Activated CD4-positive, alpha-beta T cell treated with anti-CD3 and anti-CD28 coated beads for 36 hours (primary cell): Measurements from ENCODE around the gene GDPD4. TPM values are rescaled to one million over a fixed set of nuclear protein-coding genes. Genes with fewer than 3 reads are reported as not detected.

Experiments used
- ATAC-seq: fragments of 200-7000 bp; cut with Tn5 transposase; one replicate; pipeline ENCODE4 v1.10.0; 2021; ENCODE audit warnings: mild to moderate bottlenecking, moderate library complexity
- CTCF ChIA-PET: fragments of 350-600 bp; sonication (Branson Sonifier 250); formaldehyde crosslinking; loops from one replicate; lab custom pipeline; 2021; ENCODE audit warnings: antibody characterized with exemption; lab: Charles Lee
- POLR2A ChIA-PET: fragments of 350-600 bp; sonication (Branson Sonifier 250); formaldehyde crosslinking; loops from one replicate; lab custom pipeline; 2021; ENCODE audit warnings: antibody characterized with exemption, inconsistent platforms; lab: Charles Lee
- DNase-seq: peaks from one replicate; pipeline ENCODE4 v3.0.0-alpha.2; 2020
- H3K27ac Mint-ChIP-seq: one replicate; pipeline ENCODE4 v1.8.0; 2021; ENCODE audit warnings: mixed read lengths
- H3K27me3 Mint-ChIP-seq: one replicate; pipeline ENCODE4 v1.8.0; 2021; ENCODE audit warnings: mixed read lengths
- H3K36me3 Mint-ChIP-seq: one replicate; pipeline ENCODE4 v1.8.0; 2021; ENCODE audit warnings: low read depth, mixed read lengths
- H3K4me1 Mint-ChIP-seq: one replicate; pipeline ENCODE4 v1.8.0; 2021; ENCODE audit warnings: mixed read lengths
- H3K4me3 Mint-ChIP-seq: one replicate; pipeline ENCODE4 v1.8.0; 2021; ENCODE audit warnings: mild to moderate bottlenecking, moderate library complexity, mixed read lengths
- H3K9me3 Mint-ChIP-seq: one replicate; pipeline ENCODE4 v1.8.0; 2021; ENCODE audit warnings: low read depth, mixed read lengths
- intact Hi-C, 2 experiments: fragments of 100-400 bp; cut with DNase I in 1 of 2; cut with micrococcal nuclease in 1 of 2; formaldehyde crosslinking; loops; one replicate each; pipeline versions ENCODE4 v1.14.2 to v1.15.1; 2022 to 2024; cut with DNase I, micrococcal nuclease
- total RNA-seq, 2 experiments: library from RNA; stranded (reverse); gene quantifications; one replicate each; pipeline ENCODE4 v1.2.3, GENCODE V29; 2021

Gene GDPD4
- total RNA-seq, 2 experiments from 2014 or later: not detected

DNA sequence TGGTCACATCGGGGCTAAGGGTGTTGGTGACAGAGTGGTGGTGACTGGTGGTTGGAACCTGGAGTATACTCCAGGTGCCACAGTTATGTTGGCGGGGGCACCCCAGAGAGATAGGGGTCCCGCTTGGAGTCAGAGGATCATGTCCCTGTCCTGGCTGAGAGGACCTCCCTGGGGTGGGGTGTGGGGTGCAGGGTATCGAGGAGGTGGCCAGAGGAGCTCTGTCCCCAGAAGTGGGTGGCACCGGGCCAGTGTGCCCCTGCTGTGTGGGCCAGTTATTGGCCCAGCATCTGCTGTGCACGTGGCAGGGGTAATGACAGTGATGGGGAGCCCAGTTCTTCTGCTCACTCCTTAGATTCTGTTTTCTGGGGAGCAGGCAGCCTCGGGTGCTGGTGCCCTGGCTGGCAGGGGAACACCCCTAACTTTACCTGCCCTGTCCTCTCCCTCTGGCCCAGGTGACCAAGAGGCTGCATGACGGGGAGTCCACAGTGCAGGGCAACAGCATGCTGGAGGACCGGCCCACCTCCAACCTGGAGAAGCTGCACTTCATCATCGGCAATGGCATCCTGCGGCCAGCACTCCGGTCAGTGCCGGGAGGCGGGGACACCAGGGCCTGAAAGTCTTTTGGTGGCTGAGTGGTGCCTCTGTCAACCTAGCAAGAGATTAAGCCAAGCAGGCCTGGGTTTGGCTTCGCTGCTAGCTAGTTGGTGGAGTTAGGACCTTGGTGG, 117.2 kb downstream of the GDPD4 start:
- H3K36me3 Mint-ChIP-seq: no peaks in the 10 kb centered on the region
- H3K4me1 Mint-ChIP-seq: peaks cover 3% of the 10 kb centered on the region
- ATAC-seq (no peak), DNase-seq (no peak)
- POLR2A ChIA-PET: no interaction called here
- CTCF ChIA-PET: interaction anchor here (0.6 to 1.8 kb wide), 2 partner anchors 57 to 135 kb away, joined by 4 to 8 read pairs; no protein-coding TSS in a partner anchor
- no peak overlapping the region for H3K27ac Mint-ChIP-seq
- no peaks in the 10 kb centered on the region for H3K27me3 Mint-ChIP-seq
- no peaks in the 10 kb centered on the region for H3K9me3 Mint-ChIP-seq
- H3K4me3 Mint-ChIP-seq: no peak overlapping the region
- intact Hi-C loops: no loop called here

DNA sequence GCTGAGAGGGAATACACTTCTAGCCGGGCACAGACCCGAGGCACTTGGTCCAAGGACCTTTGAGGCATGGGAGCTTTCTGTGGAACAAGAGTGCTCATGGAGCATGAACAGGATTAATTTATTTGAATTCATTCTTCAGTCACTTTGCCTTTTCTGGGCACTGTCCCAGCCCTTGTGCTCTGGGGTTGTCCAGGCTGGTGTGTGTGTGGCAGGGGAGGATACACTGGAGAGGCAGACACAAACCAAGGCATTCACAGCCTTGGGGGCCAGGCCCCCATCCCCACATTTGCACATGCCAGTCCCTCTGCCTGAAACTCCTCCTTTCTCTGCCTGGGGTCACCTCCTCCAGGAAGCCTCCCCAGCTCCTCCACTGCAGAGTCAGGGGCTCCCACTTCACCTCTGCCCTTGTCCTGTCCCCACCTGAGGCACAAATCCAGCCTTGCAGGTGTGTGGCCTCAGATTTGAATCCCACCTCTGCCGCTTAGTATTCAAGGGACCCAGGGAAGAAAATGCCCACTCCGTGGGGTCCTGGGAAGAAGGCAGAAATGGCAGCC, 118.0 kb downstream of the GDPD4 start:
- POLR2A ChIA-PET: no interaction called here

DNA sequence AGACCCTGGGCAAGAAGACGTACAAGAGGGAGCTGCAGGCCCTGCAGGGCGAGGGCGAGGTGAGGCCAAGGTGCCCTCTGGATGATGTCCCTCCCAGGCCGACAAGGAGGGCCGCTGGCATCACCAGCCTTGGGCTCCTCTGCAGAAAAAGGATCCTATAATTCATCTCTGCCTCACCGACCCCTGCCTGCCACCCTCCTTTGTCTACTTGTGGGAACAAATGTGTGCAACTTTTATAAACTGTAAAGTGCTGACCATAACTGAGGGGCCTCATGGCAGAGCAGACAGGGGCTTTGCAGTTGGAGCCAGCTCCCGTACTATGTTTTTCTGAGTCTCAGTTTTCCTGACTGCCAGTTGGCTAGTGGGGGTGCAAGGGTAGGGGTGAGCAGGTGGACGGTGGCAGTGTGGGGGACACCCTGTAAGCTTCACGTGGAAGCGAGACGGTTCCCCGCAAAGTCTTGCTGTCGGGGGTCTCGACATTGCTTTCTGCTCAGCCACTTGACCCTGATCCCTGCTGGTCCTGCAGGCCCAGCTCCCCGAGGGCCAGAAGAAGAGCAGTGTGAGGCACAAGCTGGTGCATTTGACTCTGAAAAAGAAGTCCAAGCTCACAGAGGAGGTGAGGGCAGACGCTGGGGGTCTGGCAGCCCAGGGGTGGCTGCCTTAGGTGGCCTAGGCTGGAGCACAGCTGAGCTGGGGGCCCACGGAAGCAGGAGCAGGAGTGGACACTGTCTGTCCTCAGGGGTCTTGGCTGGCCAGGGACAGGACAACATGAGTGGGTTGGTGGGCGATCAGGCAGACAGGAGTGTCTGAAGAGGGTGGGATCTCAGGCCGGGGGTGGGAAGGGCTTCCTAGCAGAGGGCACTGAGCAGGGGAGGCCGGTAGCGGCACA, 118.7 kb downstream of the GDPD4 start:
- DNase-seq (no peak), ATAC-seq (no peak)
- Mint-ChIP-seq H3K27ac (no peak overlapping the region), H3K4me1 (peaks cover 3% of the 10 kb centered on the region), H3K4me3 (no peak overlapping the region), H3K27me3 (no peaks in the 10 kb centered on the region), H3K9me3 (peaks cover 2% of the 10 kb centered on the region), H3K36me3 (no peaks in the 10 kb centered on the region)
- ChIA-PET POLR2A (no interaction called here), CTCF (interaction anchor here (1.8 kb wide), 1 partner anchor 56 kb away, joined by 8 read pairs; no protein-coding TSS in a partner anchor)
- intact Hi-C loops: no loop called here

More for the DNA sequence above, 118.0 kb downstream of the GDPD4 start:
- H3K9me3 Mint-ChIP-seq: no peaks in the 10 kb centered on the region
- peaks cover 3% of the 10 kb centered on the region for H3K4me1 Mint-ChIP-seq
- DNase-seq (no peak), ATAC-seq (no peak)
- H3K4me3 Mint-ChIP-seq: no peak overlapping the region
- no peaks in the 10 kb centered on the region for H3K36me3 Mint-ChIP-seq
- no peaks in the 10 kb centered on the region for H3K27me3 Mint-ChIP-seq
- CTCF ChIA-PET: interaction anchor here (1.8 kb wide), 1 partner anchor 56 kb away, joined by 8 read pairs; no protein-coding TSS in a partner anchor
- intact Hi-C loops: no loop called here
- no peak overlapping the region for H3K27ac Mint-ChIP-seq

DNA sequence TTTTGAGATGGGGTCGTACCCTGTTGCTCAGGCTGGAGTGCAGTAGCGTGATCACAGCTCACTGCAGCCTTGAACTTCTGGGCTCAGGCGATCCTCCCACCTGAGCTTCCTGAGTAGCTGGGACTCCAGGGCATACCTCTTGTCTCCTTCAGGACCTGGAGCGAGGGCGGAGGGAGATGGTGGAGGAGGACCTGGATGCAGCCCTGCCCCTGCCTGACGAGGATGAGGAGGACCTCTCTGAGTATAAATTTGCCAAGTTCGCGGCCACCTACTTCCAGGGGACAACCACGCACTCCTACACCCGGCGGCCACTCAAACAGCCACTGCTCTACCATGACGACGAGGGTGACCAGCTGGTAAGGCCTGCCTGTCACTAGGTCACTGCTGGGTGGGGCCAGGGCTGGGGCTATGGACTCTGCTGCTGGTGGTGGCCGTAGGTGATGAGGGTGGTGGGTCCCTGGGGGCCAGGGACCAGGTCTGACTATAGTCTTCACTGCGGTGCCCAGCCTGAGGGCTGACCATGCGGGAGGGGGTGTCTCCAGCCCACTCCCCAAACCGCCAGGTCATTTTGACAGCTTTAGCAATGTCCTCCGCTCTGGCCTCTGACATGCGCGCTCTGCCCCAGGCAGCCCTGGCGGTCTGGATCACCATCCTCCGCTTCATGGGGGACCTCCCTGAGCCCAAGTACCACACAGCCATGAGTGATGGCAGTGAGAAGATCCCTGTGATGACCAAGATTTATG, 119.5 kb downstream of the GDPD4 start:
- no peak overlapping the region for H3K27ac Mint-ChIP-seq
- intact Hi-C loops: no loop called here
- CTCF ChIA-PET: no interaction called here
- POLR2A ChIA-PET: no interaction called here
- ATAC-seq: no peak
- H3K36me3 Mint-ChIP-seq: no peaks in the 10 kb centered on the region
- no peaks in the 10 kb centered on the region for H3K27me3 Mint-ChIP-seq
- peaks cover 2% of the 10 kb centered on the region for H3K9me3 Mint-ChIP-seq
- no peak for DNase-seq
- peaks cover 3% of the 10 kb centered on the region for H3K4me1 Mint-ChIP-seq
- no peak overlapping the region for H3K4me3 Mint-ChIP-seq

DNA sequence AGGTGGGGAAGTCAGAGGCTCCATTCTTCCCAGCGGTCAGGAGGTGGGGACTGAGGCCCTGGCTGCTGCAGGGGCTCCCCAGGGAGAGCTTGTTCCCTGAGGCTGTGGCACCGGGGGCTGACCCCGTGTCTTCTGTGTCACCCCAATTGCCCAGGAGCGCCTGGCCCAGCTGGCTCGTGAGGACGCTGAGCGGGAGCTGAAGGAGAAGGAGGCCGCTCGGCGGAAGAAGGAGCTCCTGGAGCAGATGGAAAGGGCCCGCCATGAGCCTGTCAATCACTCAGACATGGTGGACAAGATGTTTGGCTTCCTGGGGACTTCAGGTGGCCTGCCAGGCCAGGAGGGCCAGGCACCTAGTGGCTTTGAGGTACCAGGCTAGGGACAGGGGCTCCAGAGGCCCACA, 120.3 kb downstream of the GDPD4 start:
- ATAC-seq: no peak
- CTCF ChIA-PET: no interaction called here
- no peak for DNase-seq
- H3K36me3 Mint-ChIP-seq: no peaks in the 10 kb centered on the region
- no peak overlapping the region for H3K4me3 Mint-ChIP-seq
- peaks cover 2% of the 10 kb centered on the region for H3K9me3 Mint-ChIP-seq
- H3K27me3 Mint-ChIP-seq: no peaks in the 10 kb centered on the region
- intact Hi-C loops: no loop called here
- POLR2A ChIA-PET: no interaction called here
- no peak overlapping the region for H3K27ac Mint-ChIP-seq
- no peaks in the 10 kb centered on the region for H3K4me1 Mint-ChIP-seq

- ATAC-seq: no peak
- Mint-ChIP-seq H3K4me1 (no peaks in the 10 kb centered on the region), H3K27ac (no peak overlapping the region), H3K4me3 (no peak overlapping the region), H3K9me3 (peaks cover 2% of the 10 kb centered on the region), H3K36me3 (no peaks in the 10 kb centered on the region), H3K27me3 (no peaks in the 10 kb centered on the region)
- ChIA-PET POLR2A (no interaction called here), CTCF (no interaction called here)
- DNase-seq: no peak
- intact Hi-C loops: no loop called here
These were observed 121.1 kb downstream of the GDPD4 start for GRCh38 chr11:77180346-77180745.

DNA sequence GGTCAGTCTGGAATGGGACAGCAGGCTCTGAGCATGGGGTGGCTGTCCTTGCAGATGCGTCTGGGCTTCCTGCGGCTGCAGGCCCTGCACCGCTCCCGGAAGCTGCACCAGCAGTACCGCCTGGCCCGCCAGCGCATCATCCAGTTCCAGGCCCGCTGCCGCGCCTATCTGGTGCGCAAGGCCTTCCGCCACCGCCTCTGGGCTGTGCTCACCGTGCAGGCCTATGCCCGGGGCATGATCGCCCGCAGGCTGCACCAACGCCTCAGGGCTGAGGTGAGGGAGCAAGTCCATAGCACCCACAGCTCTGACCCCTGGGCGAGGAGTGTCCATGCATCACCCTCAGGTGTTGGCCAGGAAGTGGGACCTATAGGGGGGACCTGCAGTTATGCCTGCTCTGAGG, 121.8 kb downstream of the GDPD4 start:
- Mint-ChIP-seq H3K4me1 (no peaks in the 10 kb centered on the region), H3K36me3 (no peaks in the 10 kb centered on the region), H3K9me3 (peaks cover 2% of the 10 kb centered on the region), H3K27ac (no peak overlapping the region), H3K27me3 (no peaks in the 10 kb centered on the region), H3K4me3 (no peak overlapping the region)
- no peak for ATAC-seq
- ChIA-PET POLR2A (no interaction called here), CTCF (no interaction called here)
- no peak for DNase-seq
- intact Hi-C loops: no loop called here

- Mint-ChIP-seq H3K27me3 (no peaks in the 10 kb centered on the region), H3K27ac (no peak overlapping the region), H3K4me1 (no peaks in the 10 kb centered on the region), H3K4me3 (no peak overlapping the region), H3K36me3 (no peaks in the 10 kb centered on the region), H3K9me3 (peaks cover 2% of the 10 kb centered on the region)
- POLR2A ChIA-PET: no interaction called here
- CTCF ChIA-PET: no interaction called here
- DNase-seq (no peak), ATAC-seq (no peak)
- intact Hi-C loops: no loop called here
These were observed 122.4 kb downstream of the GDPD4 start for GRCh38 chr11:77179048-77179447.

DNA sequence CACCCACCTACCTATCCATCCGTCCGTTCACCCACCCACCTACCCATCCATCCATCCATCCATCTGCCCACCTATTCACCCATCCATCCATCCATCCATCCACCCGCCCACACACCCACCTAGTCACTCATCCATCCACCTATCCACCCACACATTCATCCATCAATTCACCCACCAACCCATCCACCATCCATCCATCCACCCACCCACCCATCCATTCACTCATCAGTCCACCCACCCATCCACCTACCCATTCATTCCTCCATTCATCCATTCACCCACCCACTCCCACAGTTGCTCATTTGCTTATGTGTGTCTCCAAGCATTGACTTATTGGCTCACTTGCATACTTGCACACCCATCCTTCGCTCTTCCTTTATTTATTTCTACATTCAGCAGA, 123.3 kb downstream of the GDPD4 start:
- Mint-ChIP-seq H3K9me3 (peaks cover 2% of the 10 kb centered on the region), H3K4me3 (no peak overlapping the region), H3K4me1 (no peaks in the 10 kb centered on the region), H3K27ac (no peak overlapping the region), H3K27me3 (no peaks in the 10 kb centered on the region), H3K36me3 (no peaks in the 10 kb centered on the region)
- ChIA-PET POLR2A (no interaction called here), CTCF (no interaction called here)
- intact Hi-C loops: no loop called here
- no peak for ATAC-seq
- DNase-seq: no peak

GRCh38 chr11:77176996-77177395, 124.5 kb downstream of the GDPD4 start:
- ATAC-seq: no peak
- intact Hi-C loops: no loop called here
- POLR2A ChIA-PET: no interaction called here

More at GRCh38 chr11:77176996-77177395, 124.5 kb downstream of the GDPD4 start:
- Mint-ChIP-seq H3K4me1 (no peaks in the 10 kb centered on the region), H3K27me3 (no peaks in the 10 kb centered on the region), H3K27ac (no peak overlapping the region), H3K36me3 (no peaks in the 10 kb centered on the region), H3K9me3 (peaks cover 2% of the 10 kb centered on the region), H3K4me3 (no peak overlapping the region)
- CTCF ChIA-PET: interaction anchor here (1.0 to 4.0 kb wide), 2 partner anchors 10 to 50 kb away, joined by 4 to 16 read pairs; partner anchors contain the start of gene MYO7A
- DNase-seq: no peak
